ENCODE data around the gene CPSF4L. TPM values are rescaled to one million over a fixed set of nuclear protein-coding genes. Genes with fewer than 3 reads are reported as not detected.

Gene CPSF4L
- polyA plus RNA-seq, 2 of the 4 experiments (the other 2 are of a cell fraction), result 0.13 TPM; not detected in 1

DNA sequence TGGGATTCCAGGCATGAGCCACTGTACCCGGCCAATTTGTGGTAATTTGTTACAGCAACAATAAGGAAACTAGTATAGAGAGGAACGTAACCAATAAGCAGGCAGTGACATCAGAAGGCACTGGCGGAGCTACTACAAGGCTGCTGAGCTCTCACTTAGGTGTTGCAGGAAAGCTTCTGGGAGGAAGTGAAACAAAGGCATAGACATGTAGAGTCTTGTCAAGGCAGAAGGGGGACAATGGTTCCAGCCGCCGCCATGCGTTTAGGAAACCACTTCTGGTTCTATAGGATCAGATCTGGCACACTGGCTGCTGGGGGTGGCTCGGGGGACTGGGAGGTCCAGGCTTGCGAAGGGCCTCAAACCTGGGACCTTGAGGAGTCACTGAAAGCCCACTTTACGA lies 9.4 kb upstream of the CPSF4L start:
- Histone ChIP-seq H3K4me3 (no peak overlapping the region), H3K4me2 (no peak overlapping the region), H3K4me1 (no peaks in the 10 kb centered on the region), H3K27ac (no peak overlapping the region), H3K9me3 (0 out of 3 replicates have a peak, but pooled peaks cover 4% of the 10 kb centered on the region)
- no peak for ATAC-seq
- no peak for DNase-seq (ENCODE audit: low read depth in 1 of 2, low spot score in 1 of 2)
- WGBS (ENCODE audit: missing lambda C conversion rate), result 92% methylated on average over 9 of the region's 9 CpGs
- FAIRE-seq, result no peak
- CTCF ChIA-PET, result interaction anchor here (0.5 to 3.4 kb wide), 6 partner anchors 16 to 99 kb away, joined by 3 to 21 read pairs (median 4); no protein-coding TSS in a partner anchor
- TF ChIP-seq HDAC2 (IDR thresholded peaks at IDR 0.05) (no peak), JUN (IDR thresholded peaks at IDR 0.05) (no peak), SMC3 (IDR thresholded peaks at IDR 0.05) (no peak), FOSB (CRISPR knock-in tag; IDR thresholded peaks at IDR 0.05) (no peak), EP300 (IDR thresholded peaks at IDR 0.05) (no peak), FOSL2 (IDR thresholded peaks at IDR 0.05) (no peak), FOSL2 (CRISPR knock-in tag; IDR thresholded peaks at IDR 0.05) (no peak), TFCP2L1 (CRISPR knock-in tag; IDR thresholded peaks at IDR 0.05) (no peak), RCOR1 (IDR thresholded peaks at IDR 0.05; ENCODE audit: low read depth, low read length) (no peak), ESRRA (IDR thresholded peaks at IDR 0.05; ENCODE audit: borderline replicate concordance, low read length) (no peak), MAFK (IDR thresholded peaks at IDR 0.05; ENCODE audit: partially characterized antibody) (no peak), GATA3 (IDR thresholded peaks at IDR 0.05; ENCODE audit: borderline replicate concordance) (no peak), TP53 (CRISPR knock-in tag; IDR thresholded peaks at IDR 0.05) (no peak), ZFP36 (IDR thresholded peaks at IDR 0.05; ENCODE audit: borderline replicate concordance, partially characterized antibody) (no peak), PHF8 (IDR thresholded peaks at IDR 0.05; ENCODE audit: borderline replicate concordance, low read depth) (no peak), NPAS2 (CRISPR knock-in tag; IDR thresholded peaks at IDR 0.05; ENCODE audit: borderline replicate concordance) (no peak), EHMT2 (IDR thresholded peaks at IDR 0.05; ENCODE audit: low read depth) (no peak)
- TF ChIP-seq, protein P1, sequence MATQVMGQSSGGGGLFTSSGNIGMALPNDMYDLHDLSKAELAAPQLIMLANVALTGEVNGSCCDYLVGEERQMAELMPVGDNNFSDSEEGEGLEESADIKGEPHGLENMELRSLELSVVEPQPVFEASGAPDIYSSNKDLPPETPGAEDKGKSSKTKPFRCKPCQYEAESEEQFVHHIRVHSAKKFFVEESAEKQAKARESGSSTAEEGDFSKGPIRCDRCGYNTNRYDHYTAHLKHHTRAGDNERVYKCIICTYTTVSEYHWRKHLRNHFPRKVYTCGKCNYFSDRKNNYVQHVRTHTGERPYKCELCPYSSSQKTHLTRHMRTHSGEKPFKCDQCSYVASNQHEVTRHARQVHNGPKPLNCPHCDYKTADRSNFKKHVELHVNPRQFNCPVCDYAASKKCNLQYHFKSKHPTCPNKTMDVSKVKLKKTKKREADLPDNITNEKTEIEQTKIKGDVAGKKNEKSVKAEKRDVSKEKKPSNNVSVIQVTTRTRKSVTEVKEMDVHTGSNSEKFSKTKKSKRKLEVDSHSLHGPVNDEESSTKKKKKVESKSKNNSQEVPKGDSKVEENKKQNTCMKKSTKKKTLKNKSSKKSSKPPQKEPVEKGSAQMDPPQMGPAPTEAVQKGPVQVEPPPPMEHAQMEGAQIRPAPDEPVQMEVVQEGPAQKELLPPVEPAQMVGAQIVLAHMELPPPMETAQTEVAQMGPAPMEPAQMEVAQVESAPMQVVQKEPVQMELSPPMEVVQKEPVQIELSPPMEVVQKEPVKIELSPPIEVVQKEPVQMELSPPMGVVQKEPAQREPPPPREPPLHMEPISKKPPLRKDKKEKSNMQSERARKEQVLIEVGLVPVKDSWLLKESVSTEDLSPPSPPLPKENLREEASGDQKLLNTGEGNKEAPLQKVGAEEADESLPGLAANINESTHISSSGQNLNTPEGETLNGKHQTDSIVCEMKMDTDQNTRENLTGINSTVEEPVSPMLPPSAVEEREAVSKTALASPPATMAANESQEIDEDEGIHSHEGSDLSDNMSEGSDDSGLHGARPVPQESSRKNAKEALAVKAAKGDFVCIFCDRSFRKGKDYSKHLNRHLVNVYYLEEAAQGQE (IDR thresholded peaks at IDR 0.05), result no peak
- TF ChIP-seq, protein P2, sequence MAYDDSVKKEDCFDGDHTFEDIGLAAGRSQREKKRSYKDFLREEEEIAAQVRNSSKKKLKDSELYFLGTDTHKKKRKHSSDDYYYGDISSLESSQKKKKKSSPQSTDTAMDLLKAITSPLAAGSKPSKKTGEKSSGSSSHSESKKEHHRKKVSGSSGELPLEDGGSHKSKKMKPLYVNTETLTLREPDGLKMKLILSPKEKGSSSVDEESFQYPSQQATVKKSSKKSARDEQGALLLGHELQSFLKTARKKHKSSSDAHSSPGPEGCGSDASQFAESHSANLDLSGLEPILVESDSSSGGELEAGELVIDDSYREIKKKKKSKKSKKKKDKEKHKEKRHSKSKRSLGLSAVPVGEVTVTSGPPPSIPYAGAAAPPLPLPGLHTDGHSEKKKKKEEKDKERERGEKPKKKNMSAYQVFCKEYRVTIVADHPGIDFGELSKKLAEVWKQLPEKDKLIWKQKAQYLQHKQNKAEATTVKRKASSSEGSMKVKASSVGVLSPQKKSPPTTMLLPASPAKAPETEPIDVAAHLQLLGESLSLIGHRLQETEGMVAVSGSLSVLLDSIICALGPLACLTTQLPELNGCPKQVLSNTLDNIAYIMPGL (CRISPR knock-in tag; IDR thresholded peaks at IDR 0.05; ENCODE audit: borderline replicate concordance), result no peak
- TF ChIP-seq, protein P3, sequence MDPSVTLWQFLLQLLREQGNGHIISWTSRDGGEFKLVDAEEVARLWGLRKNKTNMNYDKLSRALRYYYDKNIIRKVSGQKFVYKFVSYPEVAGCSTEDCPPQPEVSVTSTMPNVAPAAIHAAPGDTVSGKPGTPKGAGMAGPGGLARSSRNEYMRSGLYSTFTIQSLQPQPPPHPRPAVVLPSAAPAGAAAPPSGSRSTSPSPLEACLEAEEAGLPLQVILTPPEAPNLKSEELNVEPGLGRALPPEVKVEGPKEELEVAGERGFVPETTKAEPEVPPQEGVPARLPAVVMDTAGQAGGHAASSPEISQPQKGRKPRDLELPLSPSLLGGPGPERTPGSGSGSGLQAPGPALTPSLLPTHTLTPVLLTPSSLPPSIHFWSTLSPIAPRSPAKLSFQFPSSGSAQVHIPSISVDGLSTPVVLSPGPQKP (IDR thresholded peaks at IDR 0.05; ENCODE audit: low read depth, low read length), result no peak
- POLR2A ChIA-PET, result no interaction called here

DNA sequence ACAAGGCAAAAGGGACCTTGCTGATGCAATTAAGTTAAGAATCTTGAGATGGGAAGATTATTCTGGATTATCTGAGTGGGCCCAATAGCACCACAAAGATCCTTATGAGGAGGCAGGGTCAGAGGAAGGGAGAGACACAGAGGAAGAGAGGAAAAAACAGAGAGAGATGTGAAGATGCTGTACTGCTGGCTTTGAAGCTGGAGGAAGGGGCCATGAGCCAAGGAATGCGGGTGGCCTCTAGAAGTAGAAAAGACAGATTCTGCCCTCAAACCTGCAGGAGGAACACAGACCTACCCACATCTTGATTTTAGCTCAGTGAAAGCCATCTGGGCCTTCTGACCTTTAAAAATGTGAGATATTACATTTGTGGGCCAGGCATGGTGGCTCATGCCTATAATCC lies 8.1 kb upstream of the CPSF4L start:
- ATAC-seq, result no peak
- Histone ChIP-seq H3K9me3 (0 out of 3 replicates have a peak, but pooled peaks cover 4% of the 10 kb centered on the region), H3K4me3 (no peak overlapping the region), H3K4me1 (no peaks in the 10 kb centered on the region), H3K27ac (no peak overlapping the region), H3K4me2 (no peak overlapping the region)
- no peak for TF ChIP-seq CHD2 (IDR thresholded peaks at IDR 0.05; ENCODE audit: low read length, partially characterized antibody)
- TF ChIP-seq KDM5A (IDR thresholded peaks at IDR 0.05), result no peak
- no peak for TF ChIP-seq SREBF2 (IDR thresholded peaks at IDR 0.05)
- TF ChIP-seq MAFK (IDR thresholded peaks at IDR 0.05; ENCODE audit: partially characterized antibody), result no peak
- no peak for TF ChIP-seq ZFP36 (IDR thresholded peaks at IDR 0.05; ENCODE audit: borderline replicate concordance, partially characterized antibody)
- TF ChIP-seq, protein P4, sequence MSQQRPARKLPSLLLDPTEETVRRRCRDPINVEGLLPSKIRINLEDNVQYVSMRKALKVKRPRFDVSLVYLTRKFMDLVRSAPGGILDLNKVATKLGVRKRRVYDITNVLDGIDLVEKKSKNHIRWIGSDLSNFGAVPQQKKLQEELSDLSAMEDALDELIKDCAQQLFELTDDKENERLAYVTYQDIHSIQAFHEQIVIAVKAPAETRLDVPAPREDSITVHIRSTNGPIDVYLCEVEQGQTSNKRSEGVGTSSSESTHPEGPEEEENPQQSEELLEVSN (IDR thresholded peaks at IDR 0.05; ENCODE audit: borderline replicate concordance, low read depth), result no peak
- TF ChIP-seq HOXB5 (CRISPR knock-in tag; IDR thresholded peaks at IDR 0.05), result no peak
- TF ChIP-seq RAD21 (conservative IDR thresholded peaks at IDR 0.05 in 1 of 2, IDR thresholded peaks at IDR 0.05 in 1 of 2), result no peak
- POLR2A ChIA-PET, result no interaction called here
- FAIRE-seq, result no peak
- DNase-seq (ENCODE audit: low read depth in 1 of 2, low spot score in 1 of 2), result no peak
- WGBS (ENCODE audit: missing lambda C conversion rate), result 86% methylated on average over 1 of the region's 1 CpG
- CTCF ChIA-PET, result interaction anchor here (1.1 to 3.4 kb wide), 5 partner anchors 13 to 100 kb away, joined by 4 to 21 read pairs (median 5); no protein-coding TSS in a partner anchor

All from A549 (cell line).